ENCODE data around the gene PLEKHG2. TPM values are rescaled to one million over a fixed set of nuclear protein-coding genes. Genes with fewer than 3 reads are reported as not detected.
A peak's percentile ranks its signal among the peaks of the same experiment; 100 is the strongest.

PLEKHG2 gene
- total RNA-seq, 1 donor from 2014 or later = 172 TPM

DNA sequence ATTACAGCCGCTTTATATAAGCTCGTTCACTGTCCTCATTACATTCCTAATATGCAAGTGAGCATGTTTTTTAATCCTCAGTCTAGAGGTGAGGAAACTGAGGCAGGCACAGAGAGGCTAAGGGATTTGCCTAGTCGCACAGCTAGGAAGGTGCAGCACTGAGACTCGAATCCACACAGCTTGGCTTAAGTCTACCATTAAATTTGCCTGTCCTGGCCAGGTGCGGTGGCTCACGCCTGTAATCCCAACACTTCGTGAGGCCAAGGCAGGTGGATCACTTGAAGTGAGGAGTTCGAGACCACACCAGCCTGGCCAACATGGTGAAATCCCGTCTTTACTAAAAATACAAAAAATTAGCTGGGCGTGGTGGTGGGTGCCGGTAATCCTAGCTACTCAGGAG lies 15.2 kb downstream of the PLEKHG2 start:
- no peak for DNase-seq (ENCODE audit: low spot score in 2 of 2, unreplicated experiment in 2 of 2)
- TF ChIP-seq, protein P1, sequence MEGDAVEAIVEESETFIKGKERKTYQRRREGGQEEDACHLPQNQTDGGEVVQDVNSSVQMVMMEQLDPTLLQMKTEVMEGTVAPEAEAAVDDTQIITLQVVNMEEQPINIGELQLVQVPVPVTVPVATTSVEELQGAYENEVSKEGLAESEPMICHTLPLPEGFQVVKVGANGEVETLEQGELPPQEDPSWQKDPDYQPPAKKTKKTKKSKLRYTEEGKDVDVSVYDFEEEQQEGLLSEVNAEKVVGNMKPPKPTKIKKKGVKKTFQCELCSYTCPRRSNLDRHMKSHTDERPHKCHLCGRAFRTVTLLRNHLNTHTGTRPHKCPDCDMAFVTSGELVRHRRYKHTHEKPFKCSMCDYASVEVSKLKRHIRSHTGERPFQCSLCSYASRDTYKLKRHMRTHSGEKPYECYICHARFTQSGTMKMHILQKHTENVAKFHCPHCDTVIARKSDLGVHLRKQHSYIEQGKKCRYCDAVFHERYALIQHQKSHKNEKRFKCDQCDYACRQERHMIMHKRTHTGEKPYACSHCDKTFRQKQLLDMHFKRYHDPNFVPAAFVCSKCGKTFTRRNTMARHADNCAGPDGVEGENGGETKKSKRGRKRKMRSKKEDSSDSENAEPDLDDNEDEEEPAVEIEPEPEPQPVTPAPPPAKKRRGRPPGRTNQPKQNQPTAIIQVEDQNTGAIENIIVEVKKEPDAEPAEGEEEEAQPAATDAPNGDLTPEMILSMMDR (IDR thresholded peaks at IDR 0.05; ENCODE audit: unreplicated experiment) = no peak
- H3K27me3 Mint-ChIP-seq (ENCODE audit: low read depth) = no peaks in the 10 kb centered on the region
- peak overlapping the region; percentile 99 for H3K27ac Mint-ChIP-seq
- no peaks in the 10 kb centered on the region for H3K9me3 Mint-ChIP-seq
- no peak overlapping the region for H3K4me3 Mint-ChIP-seq
- peaks cover 22% of the 10 kb centered on the region for H3K36me3 Mint-ChIP-seq
- H3K4me1 Mint-ChIP-seq = peaks cover 12% of the 10 kb centered on the region

DNA sequence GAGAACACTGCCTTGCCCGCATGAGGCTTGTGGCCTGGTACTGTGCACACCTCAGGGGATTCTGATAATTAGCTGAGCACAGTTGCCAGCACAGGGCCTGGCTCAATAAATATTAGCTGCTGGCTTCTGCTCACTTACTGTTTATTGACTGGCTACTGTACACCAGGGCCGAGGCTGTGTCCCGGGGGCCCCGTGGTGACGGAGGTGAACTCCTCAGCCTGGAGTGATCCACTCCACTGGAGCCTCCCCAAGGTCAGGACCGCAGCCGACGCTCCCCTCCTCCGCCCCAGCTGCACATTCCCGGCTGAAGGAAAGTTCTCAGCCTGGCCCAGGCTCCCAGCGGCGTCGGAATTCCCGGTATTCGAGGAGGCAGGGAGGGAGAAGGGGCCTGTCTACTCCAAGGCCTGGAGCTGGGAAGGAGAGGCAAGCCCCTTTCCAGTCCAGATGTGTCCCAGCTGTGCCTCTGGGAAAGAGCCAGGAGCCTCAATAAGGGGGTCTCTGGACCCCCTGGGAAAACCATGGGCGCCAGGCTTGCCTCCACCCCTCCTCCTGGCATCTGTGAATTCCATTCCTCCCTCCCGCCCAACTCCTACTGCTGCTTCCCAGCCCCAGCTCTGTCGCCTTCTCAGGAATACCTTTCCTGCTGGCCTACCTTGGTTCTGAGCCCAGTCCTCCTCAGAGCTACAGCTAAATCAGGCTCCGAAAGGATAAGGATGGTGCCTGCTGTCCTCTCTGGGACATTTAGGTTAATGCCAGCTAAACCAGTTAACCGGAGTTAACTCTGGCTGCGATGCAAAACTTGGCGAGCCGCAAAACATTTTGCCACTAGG lies 16.0 kb downstream of the PLEKHG2 start:
- Mint-ChIP-seq H3K27ac (peak overlapping the region; percentile 99), H3K4me1 (peaks cover 12% of the 10 kb centered on the region), H3K36me3 (peaks cover 27% of the 10 kb centered on the region), H3K9me3 (no peaks in the 10 kb centered on the region), H3K4me3 (peak overlapping the region; percentile 40), H3K27me3 (ENCODE audit: low read depth) (no peaks in the 10 kb centered on the region)
- TF ChIP-seq, protein P1 (IDR thresholded peaks at IDR 0.05; ENCODE audit: unreplicated experiment) = no peak
- DNase-seq (ENCODE audit: low spot score in 2 of 2, unreplicated experiment in 2 of 2) = peak; percentile 42 to 70

DNA sequence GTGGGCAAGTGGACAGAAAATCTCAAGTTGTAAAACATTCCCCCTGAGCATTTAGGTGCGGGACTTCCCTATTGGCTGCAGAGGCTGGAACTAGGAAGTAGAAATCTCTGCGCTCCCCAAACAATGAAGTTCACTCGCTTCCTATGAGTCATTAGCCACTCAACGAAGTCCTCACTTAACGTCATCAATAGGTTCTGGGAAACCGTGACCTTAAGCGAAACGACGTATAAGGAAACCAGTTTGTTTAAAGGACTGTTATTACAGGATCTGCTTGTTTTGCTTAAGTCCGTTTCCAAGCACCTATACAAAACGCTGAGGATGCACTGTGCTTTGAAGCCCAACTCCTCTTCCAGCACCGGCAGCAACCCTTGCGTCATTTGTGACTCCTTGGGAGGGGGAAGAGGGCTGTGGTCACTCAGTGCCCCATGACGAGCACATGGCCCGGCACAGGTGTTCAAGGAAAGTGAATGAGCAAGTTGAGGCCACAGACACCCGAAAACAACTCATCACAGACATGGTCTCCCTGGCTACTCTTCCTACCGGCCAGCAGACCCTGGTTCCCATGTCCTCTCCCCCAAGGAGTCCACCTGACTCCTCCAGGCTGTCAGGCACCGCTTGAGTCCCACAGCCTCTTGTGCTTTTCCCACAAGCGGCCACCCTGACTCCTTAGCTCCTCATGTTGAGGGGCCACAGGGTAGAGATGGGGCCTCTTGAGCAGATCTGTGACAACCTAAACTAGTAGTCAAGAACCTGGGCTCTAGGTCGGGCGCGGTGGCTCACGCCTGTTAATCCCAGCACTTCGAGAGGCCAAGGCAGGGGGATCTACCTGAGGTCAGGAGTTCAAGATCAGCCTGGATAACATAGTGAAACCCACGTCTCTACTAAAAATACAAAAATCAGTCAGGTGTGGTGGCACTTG lies 18.5 kb downstream of the PLEKHG2 start:
- no peak overlapping the region for H3K4me3 Mint-ChIP-seq
- no peaks in the 10 kb centered on the region for H3K9me3 Mint-ChIP-seq
- H3K4me1 Mint-ChIP-seq = peaks cover 25% of the 10 kb centered on the region
- no peaks in the 10 kb centered on the region for H3K27me3 Mint-ChIP-seq (ENCODE audit: low read depth)
- peak overlapping the region; percentile 78 for H3K27ac Mint-ChIP-seq
- peaks cover 20% of the 10 kb centered on the region for H3K36me3 Mint-ChIP-seq
- DNase-seq (ENCODE audit: low spot score in 2 of 2, unreplicated experiment in 2 of 2) = no peak
- TF ChIP-seq, protein P1 (IDR thresholded peaks at IDR 0.05; ENCODE audit: unreplicated experiment) = no peak

DNA sequence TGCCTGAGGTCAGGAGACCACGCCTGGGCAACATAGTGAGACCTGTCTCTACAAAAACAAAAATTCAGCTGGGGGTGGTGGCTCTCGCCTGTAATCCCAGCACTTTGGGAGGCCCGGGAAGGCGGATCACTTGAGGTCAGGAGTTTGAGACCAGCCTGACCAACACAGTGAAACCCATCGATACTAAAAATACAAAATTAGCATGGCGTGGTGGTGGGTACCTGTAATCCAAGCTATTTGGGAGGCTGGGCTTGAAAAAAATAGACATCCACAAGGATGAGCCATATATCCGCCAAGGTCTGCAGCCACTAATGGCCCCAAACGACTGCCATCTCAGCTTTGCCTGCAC lies 20.2 kb downstream of the PLEKHG2 start:
- H3K36me3 Mint-ChIP-seq = peaks cover 16% of the 10 kb centered on the region
- peaks cover 35% of the 10 kb centered on the region for H3K4me1 Mint-ChIP-seq
- no peak for DNase-seq (ENCODE audit: low spot score in 2 of 2, unreplicated experiment in 2 of 2)
- no peaks in the 10 kb centered on the region for H3K27me3 Mint-ChIP-seq (ENCODE audit: low read depth)
- TF ChIP-seq, protein P1 (IDR thresholded peaks at IDR 0.05; ENCODE audit: unreplicated experiment) = no peak
- H3K4me3 Mint-ChIP-seq = no peak overlapping the region
- H3K9me3 Mint-ChIP-seq = no peaks in the 10 kb centered on the region
- H3K27ac Mint-ChIP-seq = no peak overlapping the region

DNA sequence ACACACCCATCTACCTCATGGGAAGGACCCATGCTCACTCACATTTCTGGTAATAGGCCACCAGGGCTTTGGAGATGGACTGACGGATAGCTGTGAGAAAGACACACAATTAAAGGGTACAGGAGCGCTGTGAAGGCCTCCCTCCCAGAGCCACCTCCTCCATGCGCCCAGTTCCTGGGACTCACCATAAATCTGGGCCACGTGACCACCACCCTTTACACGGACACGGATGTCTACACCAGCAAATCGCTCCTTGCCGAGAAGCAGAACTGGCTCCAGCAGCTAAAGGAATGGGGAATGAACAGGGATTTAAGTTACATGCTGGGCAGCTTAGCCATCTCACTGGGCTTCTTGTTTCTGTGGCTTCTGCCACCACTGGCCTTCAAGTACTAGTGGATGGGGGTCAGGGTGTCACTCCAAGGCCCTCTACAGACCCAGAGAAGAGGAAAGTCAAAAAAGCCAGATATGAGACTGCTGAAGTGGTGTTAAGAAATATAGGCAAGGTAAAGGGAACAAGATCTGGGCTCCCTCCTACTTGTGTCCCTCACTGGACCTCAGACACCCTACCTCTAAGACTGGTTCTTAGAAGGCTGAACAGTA lies 21.1 kb downstream of the PLEKHG2 start:
- Mint-ChIP-seq H3K27me3 (ENCODE audit: low read depth) (no peaks in the 10 kb centered on the region), H3K4me3 (peak overlapping the region; percentile 49), H3K4me1 (peaks cover 29% of the 10 kb centered on the region), H3K36me3 (peaks cover 16% of the 10 kb centered on the region), H3K27ac (peak overlapping the region; percentile 47), H3K9me3 (no peaks in the 10 kb centered on the region)
- TF ChIP-seq, protein P1 (IDR thresholded peaks at IDR 0.05; ENCODE audit: unreplicated experiment) = no peak
- DNase-seq (ENCODE audit: low spot score in 2 of 2, unreplicated experiment in 2 of 2) = no peak
